GM18873 (cell line): ENCODE results near the gene PSMG4.

ENCODE experiments used
- ATAC-seq: cut with Tn5 transposase; IDR thresholded peaks from one replicate; pipeline ENCODE4 v1.9.1; 2021; ENCODE audit warnings: mild to moderate bottlenecking, moderate library complexity, moderate number of reproducible peaks; ENCODE audit not compliant: unreplicated experiment, low FRiP score

Gene PSMG4

GRCh38 chr6:3301506-3301905 is 42.8 kb downstream of the PSMG4 start:
- no peak for ATAC-seq

- ATAC-seq, result no peak
Observed at GRCh38 chr6:3303795-3304411, 45.2 kb downstream of the PSMG4 start.

GRCh38 chr6:3304500-3305215 is 45.9 kb downstream of the PSMG4 start:
- ATAC-seq, result no peak

GRCh38 chr6:3305216-3305565 is 46.4 kb downstream of the PSMG4 start:
- ATAC-seq, result no peak

- ATAC-seq, result no peak
Observed at GRCh38 chr6:3305831-3306230, 47.1 kb downstream of the PSMG4 start.

GRCh38 chr6:3306848-3307247 is 48.1 kb downstream of the PSMG4 start:
- no peak for ATAC-seq

GRCh38 chr6:3307436-3307835 is 48.7 kb downstream of the PSMG4 start:
- ATAC-seq, result no peak

- ATAC-seq, result no peak
Observed at GRCh38 chr6:3308106-3308505, 49.4 kb downstream of the PSMG4 start.

- no peak for ATAC-seq
Observed at GRCh38 chr6:3309391-3310050, 50.8 kb downstream of the PSMG4 start.

GRCh38 chr6:3310051-3310448 is 51.3 kb downstream of the PSMG4 start:
- ATAC-seq, result no peak

- ATAC-seq, result no peak
Observed at GRCh38 chr6:3310703-3311102, 52.0 kb downstream of the PSMG4 start.

- no peak for ATAC-seq
Observed at GRCh38 chr6:3311826-3312225, 53.1 kb downstream of the PSMG4 start.

GRCh38 chr6:3312604-3313231 is 54.0 kb downstream of the PSMG4 start:
- no peak for ATAC-seq

GRCh38 chr6:3314176-3314575 is 55.4 kb downstream of the PSMG4 start:
- ATAC-seq, result no peak

- ATAC-seq, result no peak
Observed at GRCh38 chr6:3314621-3315467, 56.1 kb downstream of the PSMG4 start.

- no peak for ATAC-seq
Observed at GRCh38 chr6:3315841-3316240, 57.1 kb downstream of the PSMG4 start.

- ATAC-seq, result no peak
Observed at GRCh38 chr6:3316331-3316730, 57.6 kb downstream of the PSMG4 start.

- no peak for ATAC-seq
Observed at GRCh38 chr6:3316818-3317217, 58.1 kb downstream of the PSMG4 start.
